Stimulated activated CD4-positive, alpha-beta T cell treated with anti-CD3 and anti-CD28 coated beads, Interleukin-1b, Interleukin-23, amount 100 ng/mL, for 4 hours (primary cell): ENCODE measurements around the gene PTH1R.

Source experiments
- DNase-seq, 2 donors: peaks; one replicate each; pipeline ENCODE4 v3.0.0-alpha.2; 2020; ENCODE audit warnings: low read depth in 2 of 2

Gene PTH1R

DNA sequence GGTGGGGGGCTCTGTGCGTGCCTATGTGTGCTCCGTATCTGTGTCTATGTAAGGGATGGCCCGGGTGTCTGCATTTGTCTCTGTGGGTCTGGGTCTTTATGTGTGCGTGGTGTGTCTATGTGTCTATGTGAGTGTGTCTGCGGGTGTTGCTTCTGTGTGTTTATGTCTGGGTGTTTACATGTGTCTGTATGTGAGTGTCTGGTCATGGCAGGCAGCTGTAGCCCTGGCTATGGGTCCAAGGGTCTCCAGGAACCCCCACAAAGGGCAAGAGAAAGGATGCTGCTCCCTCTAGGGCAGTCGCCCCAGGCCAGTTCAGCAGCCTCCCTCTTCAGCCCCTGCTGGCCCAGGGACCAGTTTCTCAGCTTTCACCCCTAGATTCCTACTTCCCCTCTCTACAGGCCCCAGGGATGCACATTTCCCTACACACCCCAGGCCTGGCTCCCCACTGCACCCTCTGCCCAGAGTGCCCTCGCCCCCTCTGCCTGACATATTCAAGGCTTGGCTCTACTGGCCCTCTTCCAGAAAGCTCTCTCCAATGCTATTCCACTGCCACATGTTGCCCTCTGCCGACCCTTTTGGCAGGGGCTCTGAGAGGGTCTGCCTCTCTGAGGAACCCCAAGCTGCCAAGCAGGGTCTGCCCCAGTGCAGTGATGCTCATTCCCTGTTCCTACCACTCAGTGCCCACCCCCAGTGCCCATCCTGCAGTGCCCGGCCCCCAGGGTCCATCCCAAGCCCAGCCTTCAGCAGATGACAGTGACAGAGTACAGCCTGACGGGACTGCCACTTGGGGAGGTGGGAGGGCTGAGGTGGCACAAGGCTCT lies 13.2 kb upstream of the PTH1R start:
- DNase-seq = no peak

DNA sequence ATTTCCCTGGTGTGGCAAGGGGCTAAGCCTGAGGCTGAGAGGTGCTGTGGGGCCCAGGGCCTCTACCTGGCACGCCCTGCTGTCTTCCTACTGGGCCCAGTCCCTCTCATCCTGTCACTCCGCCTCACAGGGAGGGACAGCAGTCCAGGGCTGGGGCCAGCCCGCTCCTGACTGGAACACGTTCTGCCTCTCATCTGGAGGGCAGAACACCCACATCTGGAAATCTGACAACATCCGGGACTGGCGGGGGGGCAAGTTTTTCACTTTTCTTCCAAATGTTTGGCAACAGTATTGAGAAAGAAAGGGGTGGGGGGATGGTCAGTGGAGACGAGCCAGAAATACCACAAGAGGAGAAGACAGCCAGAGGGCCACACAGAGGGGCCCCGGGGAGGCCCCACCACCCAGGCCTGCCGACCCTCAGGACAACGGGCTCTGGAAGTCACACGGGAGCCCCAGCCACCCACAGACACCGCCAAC lies 12.5 kb upstream of the PTH1R start:
- DNase-seq = no peak

DNA sequence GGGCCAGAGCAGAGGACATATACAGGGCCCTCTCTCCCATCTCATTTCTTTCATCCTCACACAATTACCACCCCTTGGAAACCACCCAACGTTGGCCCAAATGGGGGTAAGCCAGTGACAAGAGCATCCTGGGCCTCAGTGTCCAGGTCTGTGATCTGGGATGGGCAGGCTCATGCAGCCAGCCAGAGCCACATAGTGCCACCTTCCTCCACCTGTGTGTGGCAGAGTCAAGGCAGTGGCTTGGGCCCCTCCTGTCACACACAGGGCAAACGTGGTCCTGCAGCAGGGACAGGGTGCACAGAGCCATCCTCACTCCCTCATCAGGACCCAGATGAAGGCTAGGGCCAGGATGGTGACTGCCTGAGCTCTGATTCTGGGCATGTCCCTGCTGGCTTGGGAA lies 12.0 kb upstream of the PTH1R start:
- no peak for DNase-seq

DNA sequence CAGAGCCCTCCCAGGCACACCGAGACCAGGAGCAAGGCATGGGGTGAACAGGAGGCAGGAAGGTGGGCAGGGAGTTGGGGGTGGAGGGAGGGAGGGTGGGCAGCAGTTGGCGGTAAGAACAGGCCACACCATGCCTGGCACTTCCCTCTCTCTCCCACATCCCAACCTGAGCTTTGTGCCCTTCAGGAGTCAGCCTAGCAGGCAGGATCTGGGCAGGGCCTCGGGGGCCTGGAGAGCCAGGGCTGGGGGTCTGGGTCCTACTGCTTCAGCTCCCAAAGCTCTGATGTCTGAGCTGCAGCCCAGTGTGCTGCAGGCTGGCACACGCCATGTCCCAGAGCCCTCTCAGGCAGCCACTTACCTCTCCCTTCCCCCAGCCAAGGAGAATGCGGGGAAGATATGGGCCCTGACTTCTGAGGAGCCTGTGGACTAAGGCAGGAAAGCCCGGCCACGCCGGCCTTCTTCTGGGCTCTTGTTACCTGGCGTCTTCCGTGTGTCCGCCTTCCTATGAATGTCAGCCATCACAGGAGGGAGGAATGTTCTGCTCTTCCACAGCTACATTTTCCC lies 11.4 kb upstream of the PTH1R start:
- DNase-seq = no peak

DNA sequence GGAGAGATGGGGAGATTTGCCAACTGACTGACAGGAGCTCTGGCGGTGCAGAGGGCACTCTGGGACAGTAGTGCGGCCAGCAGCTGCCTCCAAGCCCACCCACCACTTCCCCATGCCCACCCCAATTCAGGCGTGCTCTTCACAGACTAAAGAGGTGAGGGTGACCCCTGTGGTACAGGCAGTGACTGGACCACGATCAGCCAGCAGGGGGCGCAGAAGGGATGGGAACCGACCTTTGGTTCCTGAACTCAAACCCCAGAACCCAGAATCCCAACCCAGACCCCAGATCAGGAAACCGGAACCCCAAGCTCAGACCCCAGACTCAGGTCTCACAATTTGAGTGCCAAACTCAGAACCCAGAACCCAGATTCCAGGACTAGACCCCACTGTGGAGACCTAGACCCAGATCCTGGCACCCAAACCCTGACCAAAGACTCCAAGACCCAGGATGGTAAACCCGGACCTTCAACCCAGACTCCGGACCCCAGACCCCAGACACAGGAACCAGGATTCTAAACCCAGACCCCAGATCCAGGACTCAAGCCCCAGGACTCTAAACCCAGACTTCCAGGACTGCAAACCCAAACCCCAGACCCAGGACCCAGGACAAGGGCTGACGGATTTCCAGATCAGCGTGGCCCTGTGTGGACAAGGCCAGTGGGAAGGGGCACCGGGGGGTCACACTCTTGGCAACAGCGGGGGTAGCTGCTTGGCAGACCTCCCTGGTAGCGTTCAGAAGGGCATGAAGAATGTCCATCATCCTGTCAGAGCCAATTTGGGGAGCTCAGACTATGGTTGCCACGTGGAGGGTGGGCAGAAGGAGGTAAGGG lies 10.6 kb upstream of the PTH1R start:
- peak; percentile 86 to 89 for DNase-seq

DNA sequence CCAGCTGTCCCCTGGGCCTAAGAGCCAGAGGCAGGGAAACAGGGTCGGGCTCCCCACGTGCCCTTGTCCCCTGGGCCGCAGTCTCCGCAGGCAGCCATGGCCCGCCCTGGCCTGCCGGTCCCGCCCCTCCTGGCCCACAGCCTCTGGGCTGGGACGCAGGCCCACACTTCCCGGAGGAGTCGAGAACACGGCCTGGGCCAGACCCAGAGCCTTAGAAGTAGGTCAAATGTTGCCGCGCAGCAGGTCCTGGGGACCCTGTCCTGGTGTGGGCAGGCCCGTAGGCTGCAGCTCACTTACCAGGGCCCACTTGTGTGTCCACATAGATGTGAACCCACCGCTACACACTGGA lies 10.0 kb upstream of the PTH1R start:
- DNase-seq = no peak

DNA sequence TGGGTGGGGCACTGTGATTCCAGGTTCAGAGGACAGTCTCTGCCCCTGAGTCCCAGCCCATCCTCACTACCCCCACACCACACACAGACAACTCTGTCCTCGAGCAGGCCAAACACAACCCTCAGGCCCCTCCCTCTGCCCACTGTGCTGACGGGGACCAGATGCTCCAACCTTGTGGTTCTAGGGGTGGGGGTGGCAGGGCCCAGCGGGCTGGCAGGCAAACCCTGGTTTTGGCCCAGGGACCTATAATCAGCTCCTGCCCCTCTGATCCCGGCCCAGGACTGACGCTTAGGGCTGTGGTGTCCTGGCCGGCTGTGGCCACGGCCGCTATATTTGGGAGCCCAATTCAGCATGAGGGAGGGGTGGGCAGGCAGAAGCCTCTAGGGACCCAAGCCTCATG lies 9.2 kb upstream of the PTH1R start:
- no peak for DNase-seq

DNA sequence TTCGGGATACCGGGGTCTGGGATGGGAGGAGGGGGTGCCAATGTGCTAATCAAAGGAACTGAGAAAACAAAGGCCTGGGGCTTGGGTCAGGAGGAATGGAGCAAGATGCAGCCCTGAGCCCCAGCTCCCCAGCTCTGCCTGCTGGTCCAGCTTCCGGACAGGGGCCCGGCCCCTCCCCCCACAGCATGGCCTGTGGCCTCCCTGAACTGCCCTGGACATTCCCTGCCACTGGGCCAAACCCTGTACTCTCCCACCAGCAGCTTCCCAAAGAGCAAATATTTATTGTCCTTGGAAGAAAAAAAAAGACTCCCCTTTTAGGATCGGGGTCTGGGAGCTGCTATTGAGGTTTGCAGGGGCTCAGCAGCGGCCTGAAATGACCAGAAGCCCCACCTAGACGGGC lies 8.6 kb upstream of the PTH1R start:
- no peak for DNase-seq

DNA sequence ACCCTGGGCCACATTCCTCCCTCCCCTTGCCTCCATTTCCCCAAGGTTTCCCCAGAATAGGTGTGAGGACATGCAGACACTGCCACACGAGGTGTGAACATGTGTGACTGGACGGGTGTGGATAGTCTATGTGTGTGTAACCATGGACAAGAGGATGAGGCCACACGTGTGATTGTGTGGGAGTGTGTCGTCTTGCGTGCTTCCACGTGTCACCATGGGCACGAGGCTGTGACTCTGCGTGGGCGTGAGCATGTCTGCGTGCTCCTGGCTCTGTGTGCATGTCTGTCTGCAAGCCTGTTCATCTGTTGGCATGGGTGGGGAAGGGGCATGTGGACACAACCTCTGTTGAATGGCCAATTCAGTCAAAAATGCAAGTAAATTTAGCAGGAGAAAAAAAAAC lies 8.1 kb upstream of the PTH1R start:
- no peak for DNase-seq

DNA sequence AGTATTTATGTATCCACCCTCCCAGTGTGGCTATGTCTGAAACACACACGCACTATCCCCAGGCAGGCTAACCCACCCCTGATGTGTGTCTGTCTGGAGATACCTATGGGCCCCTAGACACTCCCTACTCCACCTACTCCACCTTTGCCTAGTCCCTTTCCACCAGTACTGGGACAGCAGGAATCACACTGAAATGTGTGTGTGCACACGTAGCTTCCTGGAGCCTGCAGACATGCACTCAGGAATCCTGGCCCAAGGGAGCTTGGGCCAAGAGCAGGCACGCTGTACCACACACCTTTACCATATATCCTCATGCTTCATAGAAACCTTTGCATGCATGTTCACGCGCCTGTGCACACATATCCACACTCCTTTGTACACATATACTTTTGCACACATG lies 6.9 kb upstream of the PTH1R start:
- no peak for DNase-seq

DNA sequence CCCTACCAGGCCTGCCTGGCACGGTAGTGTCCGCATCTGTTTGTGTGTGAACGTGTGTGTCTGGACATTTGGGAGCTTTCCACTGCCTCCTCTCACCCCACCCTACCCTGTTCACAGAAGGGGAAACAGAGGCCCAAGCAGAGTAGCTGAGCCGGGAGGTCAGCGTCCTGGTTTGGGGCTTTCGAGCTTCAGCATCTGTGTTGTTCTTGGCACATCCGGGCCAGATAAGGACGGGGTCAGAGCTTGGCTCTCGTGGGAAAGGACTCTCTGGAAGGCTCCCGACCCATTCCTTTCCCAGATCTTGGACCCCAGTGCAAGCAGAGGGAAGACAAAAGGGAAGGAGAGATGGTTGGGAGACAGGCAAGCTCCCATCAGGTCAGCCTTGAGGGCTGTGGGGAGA lies 6.3 kb upstream of the PTH1R start:
- no peak for DNase-seq

DNA sequence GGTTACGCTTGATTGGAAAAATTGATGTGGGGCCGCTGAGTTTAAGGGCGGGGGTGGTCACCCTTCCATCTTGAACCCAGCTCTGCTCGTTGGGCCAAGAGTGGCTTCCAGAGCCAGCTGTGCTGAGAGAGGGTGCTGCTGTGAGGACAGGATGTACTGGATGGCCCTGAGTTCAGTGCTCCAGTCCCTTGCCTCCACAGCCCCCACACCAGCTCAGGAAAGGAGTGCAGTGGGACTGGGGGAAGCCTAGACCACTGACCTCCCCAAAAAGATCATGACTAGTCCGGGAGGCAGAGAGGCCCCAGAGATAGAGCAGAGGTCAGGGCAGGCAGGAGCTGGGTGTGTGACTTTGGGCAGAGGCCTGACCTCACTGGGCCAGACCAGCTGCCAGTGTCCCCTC lies 4.0 kb upstream of the PTH1R start:
- no peak for DNase-seq

DNA sequence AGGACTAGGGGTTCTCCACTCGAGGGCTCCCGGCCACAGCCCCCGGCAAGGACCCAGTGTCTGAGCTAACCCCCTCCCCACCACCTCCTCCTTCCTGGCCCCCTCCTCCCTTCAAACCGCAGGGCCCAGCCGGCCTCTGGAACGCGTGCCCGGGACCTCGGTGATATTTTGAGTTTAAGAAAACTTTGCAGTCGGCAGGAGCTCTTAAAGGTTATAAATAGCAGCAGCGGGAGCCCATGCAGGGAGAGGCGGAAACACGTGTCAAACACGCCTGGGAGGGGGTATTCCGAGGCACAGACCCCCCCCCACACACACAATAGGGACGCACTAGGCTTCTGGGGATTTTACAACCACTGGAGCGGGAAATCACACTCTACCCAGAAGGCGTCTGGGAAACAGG lies 3.1 kb upstream of the PTH1R start:
- no peak for DNase-seq

DNA sequence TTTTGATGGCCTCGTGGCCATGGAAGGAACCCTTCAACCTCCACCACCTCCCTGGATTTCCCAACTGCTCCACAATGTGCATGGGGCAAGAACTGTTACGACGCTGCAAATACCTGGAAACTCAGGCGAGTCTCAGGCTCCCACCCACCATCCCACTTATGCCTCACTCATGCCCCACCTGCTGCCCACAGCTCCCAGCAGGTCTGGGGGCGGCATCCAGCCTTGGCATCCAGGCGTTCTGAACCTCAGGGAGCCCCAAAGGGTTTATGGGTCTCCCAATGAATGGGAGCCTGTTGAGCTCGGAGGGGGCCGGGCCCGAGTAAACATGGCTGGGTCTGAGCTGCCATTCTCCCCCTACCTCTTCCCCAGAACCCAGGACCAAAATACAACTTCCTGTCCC lies 2.0 kb upstream of the PTH1R start:
- DNase-seq = no peak

DNA sequence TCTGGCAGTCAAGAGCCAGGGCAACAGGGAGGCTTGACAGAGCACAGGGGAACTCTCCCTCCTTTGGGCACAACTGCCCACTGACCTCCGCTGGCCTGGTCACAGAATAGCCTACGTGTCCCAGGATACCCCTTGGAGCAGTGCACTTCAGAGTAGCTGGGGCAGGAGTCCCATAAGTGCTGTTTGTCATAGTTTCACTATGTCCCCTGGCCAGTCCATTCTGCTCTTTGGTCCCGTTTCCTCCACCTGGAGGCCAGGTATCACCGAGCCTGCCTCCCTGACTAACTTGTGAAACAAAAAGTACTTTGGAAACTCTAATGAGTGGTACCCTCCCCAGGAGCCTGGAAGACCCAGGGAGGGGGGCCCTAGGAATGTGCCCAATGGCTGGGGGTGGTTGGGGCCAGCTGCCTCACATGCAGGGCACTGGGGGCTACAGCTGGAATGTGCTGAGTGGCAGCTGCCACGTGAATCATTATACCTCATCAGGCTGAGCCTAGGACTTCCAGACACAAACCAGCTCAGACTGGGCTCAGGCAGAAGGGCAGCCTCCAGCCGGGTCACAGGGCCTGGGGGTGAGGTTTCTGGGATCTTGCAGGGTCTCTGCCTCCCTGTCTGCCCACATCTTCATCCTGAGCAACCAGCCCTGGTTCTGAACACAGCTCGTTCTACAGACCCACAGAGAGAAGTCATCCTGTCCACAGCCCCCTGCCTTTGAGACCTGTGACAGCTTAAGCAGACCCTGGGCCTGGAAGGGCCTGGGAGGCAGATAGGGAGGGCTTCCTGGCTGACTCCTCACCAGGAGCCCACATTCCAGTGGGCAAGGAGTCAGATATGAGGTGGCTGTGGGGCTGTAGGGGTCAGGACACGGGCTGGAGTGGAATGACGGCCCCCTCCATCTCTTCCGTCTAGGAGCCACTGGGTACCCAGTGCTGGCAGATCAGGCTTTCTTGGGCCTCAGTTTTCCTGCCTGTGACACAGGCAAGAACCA lies 914 bp upstream of the PTH1R start:
- DNase-seq = no peak

DNA sequence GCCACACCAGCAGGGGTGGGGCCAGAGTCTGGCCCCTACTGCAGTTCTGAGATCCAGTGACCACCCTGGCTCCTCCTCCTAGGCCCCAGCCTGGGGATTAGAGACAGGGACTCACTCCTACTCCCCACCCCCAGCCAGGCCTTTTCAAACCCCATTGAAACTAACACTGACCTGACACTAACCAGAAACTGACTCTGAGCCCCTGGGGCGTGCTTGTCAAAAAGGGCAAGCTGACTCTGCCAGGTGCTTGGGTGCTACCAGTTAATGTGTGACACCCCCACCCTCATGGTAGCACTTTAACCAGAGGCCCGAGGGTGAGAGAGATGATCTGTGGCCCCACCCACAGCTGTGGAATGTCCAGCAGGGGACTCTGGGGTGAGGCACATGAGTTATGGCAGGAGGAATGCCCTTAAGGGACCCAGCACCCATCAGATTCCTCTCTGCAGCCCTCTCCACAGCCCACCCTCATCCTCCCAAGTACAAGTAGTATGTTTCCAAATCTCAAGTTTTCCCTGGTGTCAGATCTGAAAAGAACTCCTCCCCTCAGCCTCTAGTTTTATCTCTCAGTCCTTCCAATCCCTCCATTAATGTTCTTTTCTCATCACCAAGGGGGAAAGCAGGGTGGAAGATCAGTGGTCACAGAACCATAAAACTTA lies 1.4 kb downstream of the PTH1R start:
- no peak for DNase-seq

DNA sequence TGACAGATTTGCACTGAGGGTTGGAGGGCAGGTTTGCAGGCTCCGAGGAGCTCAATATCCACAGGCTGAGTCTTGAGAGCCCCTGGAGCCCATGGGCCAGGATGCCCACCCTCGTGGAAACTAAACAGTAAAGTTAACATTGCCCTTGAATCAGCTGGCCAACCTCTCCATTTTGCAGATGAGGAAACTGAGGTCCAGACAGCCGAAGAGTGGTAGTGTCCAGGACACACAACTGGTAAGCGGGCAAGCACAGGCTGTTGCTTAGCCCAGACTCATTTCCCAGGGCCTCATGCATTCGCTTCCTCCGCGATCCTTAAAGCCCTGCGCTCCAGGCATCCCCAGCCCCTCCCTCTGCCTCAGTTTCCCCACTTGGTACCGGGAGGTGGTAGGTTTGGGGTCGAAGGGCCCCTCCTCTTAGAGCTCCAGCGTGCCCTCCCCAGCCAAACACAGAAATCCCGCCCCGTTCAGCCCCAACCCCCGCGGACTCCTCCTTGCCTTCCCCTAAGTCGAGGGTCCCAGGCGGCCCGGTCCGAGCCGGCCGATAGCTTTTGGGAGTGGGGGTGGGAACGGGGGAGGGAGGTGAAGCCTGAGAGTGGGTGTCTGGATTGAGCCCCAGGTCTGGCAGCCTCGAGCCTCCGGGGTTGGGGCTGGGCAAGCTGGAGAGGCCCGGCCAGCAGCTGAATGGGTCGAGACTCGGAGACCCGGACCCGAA lies 3.5 kb downstream of the PTH1R start:
- no peak for DNase-seq

DNA sequence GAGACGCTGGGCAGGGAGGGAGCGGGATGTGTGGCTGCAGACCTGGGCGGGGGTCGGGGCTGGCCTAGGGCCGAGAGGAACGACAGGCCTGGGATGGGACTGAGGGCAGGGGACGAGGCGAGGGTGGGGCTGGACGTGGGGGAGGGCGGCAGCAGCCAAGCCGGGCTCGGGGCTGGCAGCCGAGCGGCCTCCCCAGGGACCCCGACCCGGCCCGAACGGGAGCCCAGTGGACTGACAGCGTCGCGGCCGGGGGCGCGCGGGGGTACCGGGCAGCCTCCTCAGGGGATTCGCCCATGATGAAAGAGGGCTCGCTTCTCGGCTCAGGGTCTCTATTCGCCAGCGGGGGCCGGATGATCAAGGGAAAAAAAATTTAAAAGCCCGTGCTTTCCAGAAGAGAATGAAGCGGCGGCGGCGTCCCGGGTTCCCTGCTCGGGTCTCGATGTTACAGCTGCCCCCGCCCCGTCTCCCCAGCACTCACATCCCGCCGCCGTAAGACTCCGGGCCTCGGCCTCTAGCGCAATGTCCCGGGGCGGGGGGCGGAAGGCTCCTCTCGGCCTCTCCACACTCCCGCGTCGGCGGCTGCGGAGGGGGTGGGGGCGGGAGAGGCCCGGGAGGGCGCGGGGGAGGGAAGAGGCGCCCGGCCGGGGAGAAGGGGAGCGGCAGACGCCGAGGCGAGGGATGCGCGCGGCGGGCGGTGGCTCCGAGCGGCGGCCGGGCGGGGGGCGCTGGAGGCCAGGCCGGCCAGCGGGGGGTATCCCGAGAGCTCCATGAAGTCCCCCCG lies 4.3 kb downstream of the PTH1R start:
- peak in 1 of 2 donors; percentile 12 for DNase-seq

DNA sequence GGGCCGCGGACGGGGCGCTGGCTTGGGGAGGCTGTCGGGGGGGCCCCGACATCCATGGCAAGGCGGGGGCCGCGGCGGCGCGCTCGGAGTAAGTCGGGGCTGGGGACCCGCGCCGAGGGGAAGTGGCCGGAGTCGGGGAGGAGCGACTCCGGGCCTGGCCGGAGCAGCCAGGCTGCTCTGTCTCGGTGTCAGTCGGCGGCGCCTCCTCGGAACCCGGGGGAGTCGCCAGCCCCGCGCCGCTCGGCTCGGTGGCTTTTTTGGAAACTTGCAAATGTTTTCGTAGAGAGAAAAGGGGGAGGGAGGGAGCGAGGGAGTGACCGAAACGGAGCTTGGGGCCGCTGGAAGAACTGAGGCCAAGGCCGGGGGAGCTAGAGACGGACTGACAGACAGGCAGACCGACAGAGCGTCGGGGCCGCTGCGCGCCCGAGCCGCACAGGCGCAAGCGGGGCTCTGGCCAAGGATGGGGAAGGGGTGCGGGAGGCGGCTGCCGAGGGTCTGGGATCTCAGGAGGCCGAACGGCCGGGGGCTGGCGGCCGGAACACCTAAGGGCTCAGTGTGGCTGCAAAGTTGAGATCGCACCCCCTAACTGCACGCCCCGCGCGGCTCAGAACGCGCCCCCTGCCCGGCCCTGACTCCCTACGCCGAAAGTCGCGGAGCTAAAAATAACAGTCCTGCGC lies 5.0 kb downstream of the PTH1R start:
- no peak for DNase-seq
